Activated B cell treated with CpG ODN at 0.5 μM for 24 hours (primary cell): Measurements from ENCODE around the gene SERPINB1. TPM values are rescaled to one million over a fixed set of nuclear protein-coding genes. Genes with fewer than 3 reads are reported as not detected.
"Not testable (repeated sequence)": the region's sequence is repeated elsewhere in the genome, so short reads cannot be mapped to it uniquely, and the experiment has no call there.

Source experiments
- ATAC-seq: fragments of 200-7000 bp; cut with Tn5 transposase; one replicate; pipeline ENCODE4 v1.10.0; 2021; ENCODE audit warnings: low read depth, mild to moderate bottlenecking, moderate library complexity
- CTCF ChIA-PET: fragments of 350-600 bp; sonication (Branson Sonifier 250); formaldehyde crosslinking; loops from one replicate; lab custom pipeline; 2021; ENCODE audit warnings: antibody characterized with exemption; lab: Charles Lee
- POLR2A ChIA-PET: fragments of 350-600 bp; sonication (Branson Sonifier 250); formaldehyde crosslinking; loops from one replicate; lab custom pipeline; 2021; ENCODE audit warnings: antibody characterized with exemption; lab: Charles Lee
- DNase-seq: peaks from one replicate; pipeline ENCODE4 v3.0.0; 2022
- H3K27ac Mint-ChIP-seq: one replicate; pipeline ENCODE4 v1.8.0; 2020; ENCODE audit warnings: mixed read lengths
- H3K27me3 Mint-ChIP-seq: one replicate; pipeline ENCODE4 v1.8.0; 2021; ENCODE audit warnings: mixed read lengths
- H3K36me3 Mint-ChIP-seq: one replicate; pipeline ENCODE4 v1.8.0; 2021; ENCODE audit warnings: low read depth, mixed read lengths
- H3K4me1 Mint-ChIP-seq: one replicate; pipeline ENCODE4 v1.8.0; 2021; ENCODE audit warnings: mixed read lengths
- H3K4me3 Mint-ChIP-seq: one replicate; pipeline ENCODE4 v1.8.0; 2020; ENCODE audit warnings: mild to moderate bottlenecking, mixed read lengths
- H3K9me3 Mint-ChIP-seq: one replicate; pipeline ENCODE4 v1.8.0; 2020; ENCODE audit warnings: mixed read lengths
- CTCF ChIP-seq: fragments of 200-600 bp; IDR thresholded peaks from one replicate; pipeline ENCODE4 v1.8.0; 2022; ENCODE audit warnings: antibody characterized with exemption, mild to moderate bottlenecking
- intact Hi-C: fragments of 100-400 bp; cut with micrococcal nuclease; formaldehyde crosslinking; loops from one replicate; pipeline ENCODE4 v1.15.1; 2024
- total RNA-seq: library from RNA; stranded (reverse); gene quantifications from 2 replicates; pipeline ENCODE4 v1.2.3, GENCODE V29; 2022

SERPINB1 gene
- total RNA-seq, 1 donor from 2014 or later, result 59.9 TPM

- intact Hi-C loops, result loop anchor here (1.0 kb wide), 1 partner anchor 15 kb away; no protein-coding TSS in a partner anchor
- H3K4me3 Mint-ChIP-seq, result peak overlapping the region; percentile 13
- H3K36me3 Mint-ChIP-seq, result peaks cover 54% of the 10 kb centered on the region
- ChIA-PET POLR2A (interaction anchor here (0.7 to 2.0 kb wide), 11 partner anchors 8 to 42 kb away, joined by 3 to 15 read pairs (median 5); partner anchors contain the start of genes SERPINB1 and SERPINB9), CTCF (interaction anchor here (1.9 kb wide), 1 partner anchor 37 kb away, joined by 10 read pairs; no protein-coding TSS in a partner anchor)
- DNase-seq (no peak), ATAC-seq (peak; percentile 13)
- H3K4me1 Mint-ChIP-seq, result peaks cover 89% of the 10 kb centered on the region
- no peaks in the 10 kb centered on the region for H3K27me3 Mint-ChIP-seq
- peaks cover 7% of the 10 kb centered on the region for H3K9me3 Mint-ChIP-seq
- H3K27ac Mint-ChIP-seq, result peak overlapping the region; percentile 83
- no peak for TF ChIP-seq CTCF
Measured at GRCh38 chr6:2883673-2884072, 42.0 kb upstream of the SERPINB1 start.

DNA sequence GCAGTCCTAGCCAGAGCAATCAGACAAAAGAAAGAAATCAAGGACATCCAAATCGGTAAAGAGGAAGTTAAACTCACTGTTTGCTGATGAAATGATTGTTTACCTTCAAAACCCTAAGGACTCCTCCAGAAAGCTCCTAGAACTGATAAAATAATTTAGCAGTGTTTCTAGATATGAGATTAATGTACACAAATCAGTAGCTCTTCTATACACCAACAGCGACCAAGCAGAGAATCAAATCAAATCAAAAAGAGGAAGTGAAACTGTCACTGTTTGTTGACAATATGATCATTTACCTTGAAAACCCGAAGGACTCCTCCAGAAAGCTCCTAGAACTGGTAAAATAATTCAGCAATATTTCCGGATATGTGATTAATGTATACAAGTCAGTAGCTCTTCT is 39.8 kb upstream of the SERPINB1 start:
- CTCF ChIA-PET, result interaction anchor here (1.2 to 2.1 kb wide), 3 partner anchors 24 to 35 kb away, joined by 4 to 6 read pairs (median 5); no protein-coding TSS in a partner anchor
- DNase-seq (no peak), ATAC-seq (peak; percentile 54)
- TF ChIP-seq CTCF, result no peak
- H3K27ac Mint-ChIP-seq, result peak overlapping the region; percentile 82
- peaks cover 6% of the 10 kb centered on the region for H3K9me3 Mint-ChIP-seq
- POLR2A ChIA-PET, result interaction anchor here (0.8 to 2.6 kb wide), 5 partner anchors 8 to 31 kb away, joined by 3 to 21 read pairs (median 5); no protein-coding TSS in a partner anchor
- intact Hi-C loops, result loop anchor here (1.0 to 2.0 kb wide), 3 partner anchors 10 to 29 kb away; no protein-coding TSS in a partner anchor
- peak overlapping the region; percentile 77 for H3K4me3 Mint-ChIP-seq
- no peaks in the 10 kb centered on the region for H3K27me3 Mint-ChIP-seq
- H3K36me3 Mint-ChIP-seq, result peaks cover 45% of the 10 kb centered on the region
- H3K4me1 Mint-ChIP-seq, result peaks cover 99% of the 10 kb centered on the region

DNA sequence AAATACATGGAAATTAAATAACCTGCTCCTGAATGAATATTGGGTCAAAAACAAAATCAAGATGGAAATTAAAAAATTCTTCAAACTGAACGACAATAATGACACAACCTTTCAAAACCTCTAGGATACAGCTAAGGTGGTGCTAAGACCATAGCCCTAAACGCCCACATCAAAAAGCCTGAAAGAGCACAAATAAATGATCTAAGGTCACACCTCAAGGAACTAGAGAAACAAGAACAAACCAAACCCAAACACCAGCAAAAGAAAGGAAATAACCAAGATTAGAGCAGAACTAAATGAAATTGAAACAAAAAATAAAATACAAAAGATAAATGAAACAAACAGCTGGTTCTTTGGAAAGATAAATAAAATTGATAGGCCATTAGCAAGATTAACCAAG is 38.5 kb upstream of the SERPINB1 start:
- not testable (repeated sequence) for H3K27me3 Mint-ChIP-seq, H3K9me3 Mint-ChIP-seq, ATAC-seq, DNase-seq
- POLR2A ChIA-PET, result interaction anchor here (0.6 to 2.6 kb wide), 3 partner anchors 9 to 32 kb away, joined by 4 to 21 read pairs (median 4); no protein-coding TSS in a partner anchor
- intact Hi-C loops, result loop anchor here (2.0 kb wide), 2 partner anchors 13 to 31 kb away; no protein-coding TSS in a partner anchor
- Mint-ChIP-seq H3K27ac (peak overlapping the region; percentile 82), H3K4me1 (peaks cover 89% of the 10 kb centered on the region), H3K4me3 (peak overlapping the region; percentile 77), H3K36me3 (peaks cover 37% of the 10 kb centered on the region)
- CTCF ChIA-PET, result interaction anchor here (2.1 kb wide), 1 partner anchor 31 kb away, joined by 5 read pairs; no protein-coding TSS in a partner anchor

DNA sequence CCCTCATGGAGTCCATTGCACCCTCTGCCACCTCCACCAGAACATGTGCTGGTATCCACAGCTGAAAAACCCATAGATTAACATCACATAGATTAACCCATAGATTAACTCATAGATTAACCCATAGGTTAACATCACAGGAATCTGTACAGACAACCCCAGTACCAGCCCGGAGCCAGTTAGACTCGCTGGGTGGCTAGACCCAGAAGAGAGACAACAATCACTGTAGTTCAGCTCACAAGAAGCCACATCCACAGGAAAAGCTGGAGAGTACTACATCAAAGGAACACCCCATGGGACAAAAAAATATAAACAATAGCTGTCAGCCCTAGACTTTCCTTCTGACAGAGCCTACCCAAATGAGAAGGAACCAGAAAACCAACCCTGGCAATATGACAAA is 36.3 kb upstream of the SERPINB1 start:
- H3K27ac Mint-ChIP-seq, result peak overlapping the region; percentile 99
- intact Hi-C loops, result no loop called here
- H3K9me3 Mint-ChIP-seq, result no peaks in the 10 kb centered on the region
- ChIA-PET CTCF (interaction anchor here (1.0 to 4.0 kb wide), 6 partner anchors 15 to 53 kb away, joined by 3 to 25 read pairs (median 5); no protein-coding TSS in a partner anchor), POLR2A (interaction anchor here (0.5 to 3.0 kb wide), 8 partner anchors 28 to 1088 kb away, joined by 3 to 13 read pairs (median 4); no protein-coding TSS in a partner anchor)
- DNase-seq (no peak), ATAC-seq (no peak)
- no peak for TF ChIP-seq CTCF
- H3K4me1 Mint-ChIP-seq, result peaks cover 88% of the 10 kb centered on the region
- H3K4me3 Mint-ChIP-seq, result peak overlapping the region; percentile 67
- H3K36me3 Mint-ChIP-seq, result peaks cover 33% of the 10 kb centered on the region
- H3K27me3 Mint-ChIP-seq, result no peaks in the 10 kb centered on the region

DNA sequence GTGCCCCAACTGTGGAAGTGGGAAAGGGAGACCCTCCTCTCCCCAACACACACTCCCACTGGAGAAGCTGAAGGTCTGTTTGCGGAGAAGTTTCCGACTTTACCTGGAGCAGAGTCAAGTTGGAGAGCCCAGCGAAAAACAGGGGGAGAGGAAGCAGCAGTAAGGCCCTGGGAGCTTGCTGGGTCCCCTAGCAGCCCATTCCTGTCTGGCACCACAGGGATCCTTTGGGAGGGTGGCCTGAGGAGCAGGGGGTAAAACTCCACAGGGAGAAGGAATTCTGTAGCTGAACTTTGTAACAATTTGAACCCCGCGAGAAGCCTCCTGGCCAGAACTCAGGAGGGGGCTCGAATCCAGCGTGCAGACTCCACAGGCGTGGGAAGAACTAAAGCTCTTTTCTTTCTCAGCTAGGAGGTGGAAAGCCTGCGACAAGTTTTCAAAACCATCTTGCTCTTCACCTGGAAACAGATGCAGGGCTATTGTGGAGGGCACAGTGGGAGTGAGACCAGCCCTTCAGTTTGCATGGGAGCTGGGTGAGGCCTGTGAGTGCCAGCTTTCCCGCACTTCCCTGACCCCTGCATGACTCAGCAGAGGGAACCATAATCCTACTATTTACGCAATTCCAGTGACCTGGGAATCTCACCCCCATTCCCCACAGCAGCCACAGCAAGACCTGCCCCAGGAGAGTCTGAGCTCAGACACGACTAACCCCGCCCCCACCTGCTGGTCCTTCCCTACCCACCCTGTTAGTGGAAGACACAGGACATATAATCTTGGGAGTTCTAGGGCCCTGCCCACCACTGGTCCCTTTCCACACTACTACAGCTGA is 35.6 kb upstream of the SERPINB1 start:
- H3K36me3 Mint-ChIP-seq, result peaks cover 37% of the 10 kb centered on the region
- CTCF ChIA-PET, result interaction anchor here (1.0 to 4.0 kb wide), 8 partner anchors 10 to 86 kb away, joined by 3 to 25 read pairs (median 4); no protein-coding TSS in a partner anchor
- POLR2A ChIA-PET, result interaction anchor here (0.5 to 3.0 kb wide), 7 partner anchors 31 to 191 kb away, joined by 3 to 13 read pairs (median 4); partner anchors contain the start of gene RIPK1
- DNase-seq, result no peak
- H3K4me3 Mint-ChIP-seq, result peak overlapping the region; percentile 88
- no peak for TF ChIP-seq CTCF
- peak overlapping the region; percentile 99 for H3K27ac Mint-ChIP-seq
- no peak for ATAC-seq
- intact Hi-C loops, result no loop called here
- H3K9me3 Mint-ChIP-seq, result peaks cover 3% of the 10 kb centered on the region
- H3K27me3 Mint-ChIP-seq, result no peaks in the 10 kb centered on the region
- H3K4me1 Mint-ChIP-seq, result peaks cover 89% of the 10 kb centered on the region
